SH-SY5Y (cell line): ENCODE measurements around the gene PLB1.

Experiments
- GATA2 ChIP-seq: IDR thresholded peaks from 2 replicates; pipeline ENCODE4 v1.6.1; 2011; ENCODE audit warnings: mild to moderate bottlenecking, low read depth, low read length
- GATA3 ChIP-seq: IDR thresholded peaks from 2 replicates; pipeline ENCODE4 v1.6.1; 2011; ENCODE audit warnings: low read depth, mild to moderate bottlenecking, low read length, moderate library complexity

- no peak for TF ChIP-seq GATA2
- TF ChIP-seq GATA3: no peak
Measured at GRCh38 chr2:28510184-28510583, 14.3 kb downstream of the PLB1 start.
